H1 (cell line): Measurements from ENCODE around the gene AMN. TPM values are rescaled to one million over a fixed set of nuclear protein-coding genes. Genes with fewer than 3 reads are reported as not detected.

Experiments
- CTCF ChIA-PET: fragments of 300-600 bp; sonication (Branson Sonifier 250); formaldehyde crosslinking; loops from one replicate; lab custom pipeline; 2021; ENCODE audit not compliant: partially characterized antibody; lab: Charles Lee
- POLR2A ChIA-PET: fragments of 300-600 bp; sonication (Branson Sonifier 250); formaldehyde crosslinking; loops from one replicate; lab custom pipeline; 2021; ENCODE audit warnings: inconsistent platforms; ENCODE audit not compliant: partially characterized antibody; lab: Charles Lee
- DNase-seq, 2 experiments: peaks; one replicate each; pipeline versions ENCODE4 v3.0.0 to v3.0.0-alpha.2; 2010 to 2022; ENCODE audit warnings: low spot score in 2 of 2, low read depth in 1 of 2, mixed read lengths in 1 of 2
- FAIRE-seq: peaks from 2 replicates; lab custom pipeline; 2011; peaks lifted over from hg19 to GRCh38; lab: Jason Lieb, UNC
- H2AFZ ChIP-seq: 2 replicates; pipeline ENCODE4 v1.8.1; 2012; ENCODE audit warnings: low read length, inconsistent platforms
- H2AK5ac ChIP-seq: 2 replicates; pipeline ENCODE4 v1.6.1; 2013; ENCODE audit warnings: low read depth, low read length
- H2BK120ac ChIP-seq: replicated peaks from 2 replicates; pipeline ENCODE3; 2013; ENCODE audit warnings: low read depth, low read length, inconsistent platforms
- H2BK12ac ChIP-seq: 2 replicates; pipeline ENCODE4 v1.6.1; 2013; ENCODE audit warnings: low read depth, low read length
- H2BK15ac ChIP-seq: 2 replicates; pipeline ENCODE4 v1.6.1; 2013; ENCODE audit warnings: low read length
- H2BK20ac ChIP-seq: 2 replicates; pipeline ENCODE4 v1.6.1; 2013; ENCODE audit warnings: low read length
- H2BK5ac ChIP-seq: 2 replicates; pipeline ENCODE4 v1.6.1; 2013; ENCODE audit warnings: low read depth, low read length
- H3K14ac ChIP-seq: 2 replicates; pipeline ENCODE4 v1.6.1; 2013; ENCODE audit warnings: inconsistent platforms; ENCODE audit not compliant: insufficient read length
- H3K18ac ChIP-seq: 2 replicates; pipeline ENCODE4 v1.6.1; 2013; ENCODE audit warnings: low read length; ENCODE audit errors: extremely low read depth
- H3K23ac ChIP-seq: 2 replicates; pipeline ENCODE4 v1.6.1; 2013; ENCODE audit warnings: inconsistent platforms; ENCODE audit not compliant: insufficient read length
- H3K23me2 ChIP-seq: 2 replicates; pipeline ENCODE4 v1.6.1; 2013; ENCODE audit warnings: low read depth, low read length
- H3K27ac ChIP-seq: 2 replicates; pipeline ENCODE4 v1.6.1; 2011; ENCODE audit warnings: low read depth, low read length, inconsistent platforms
- H3K27me3 ChIP-seq, 4 experiments: replicated peaks in 1 of 4; 1 replicate in 1 of 4; 2 replicates in 3 of 4; pipeline versions ENCODE4 v1.6.1 to v1.8.1; 2011 to 2013; ENCODE audit warnings: low read length in 3 of 4, mild to moderate bottlenecking in 3 of 4, inconsistent platforms in 2 of 4, mixed read lengths in 2 of 4, moderate library complexity in 1 of 4; ENCODE audit not compliant: control insufficient read depth in 3 of 4, insufficient read depth in 3 of 4; ENCODE audit errors: extremely low read depth in 1 of 4
- H3K36me3 ChIP-seq, 4 experiments: 2 replicates each; pipeline versions ENCODE4 v1.6.1 to v1.8.1; 2011 to 2013; ENCODE audit warnings: mild to moderate bottlenecking in 4 of 4, low read length in 3 of 4, moderate library complexity in 2 of 4, control low read depth in 1 of 4, inconsistent platforms in 1 of 4; ENCODE audit not compliant: insufficient read depth in 4 of 4, control insufficient read depth in 2 of 4
- H3K4ac ChIP-seq: replicated peaks from 2 replicates; pipeline ENCODE3; 2013; ENCODE audit warnings: low read length, low read depth, mixed read lengths, inconsistent platforms; ENCODE audit not compliant: insufficient read length
- H3K4me1 ChIP-seq, 4 experiments: replicated peaks in 1 of 4; 1 replicate in 1 of 4; 2 replicates in 3 of 4; pipeline versions ENCODE4 v1.6.1 to v1.8.1; 2011 to 2013; ENCODE audit warnings: low read length in 3 of 4, inconsistent platforms in 2 of 4, mixed read lengths in 1 of 4; ENCODE audit not compliant: insufficient read depth in 4 of 4, control insufficient read depth in 3 of 4
- H3K4me2 ChIP-seq, 2 experiments: 2 replicates each; pipeline versions ENCODE4 v1.6.1 to v1.8.1; 2011 to 2013; ENCODE audit warnings: low read depth in 2 of 2, low read length in 2 of 2, control low read depth in 1 of 2, inconsistent platforms in 1 of 2, mild to moderate bottlenecking in 1 of 2; ENCODE audit not compliant: insufficient read depth in 1 of 2
- H3K4me3 ChIP-seq, 4 experiments: fragments of 200-600, 300-600 bp in 1 of 4; sonication (generic), shearing (Covaris generic), sonication (Bioruptor Twin) in 1 of 4; 2 replicates each; pipeline versions ENCODE4 v1.5.1 to v1.8.1; 2011 to 2016; ENCODE audit warnings: low read length in 4 of 4, low read depth in 3 of 4, control low read depth in 2 of 4, inconsistent platforms in 2 of 4, mild to moderate bottlenecking in 2 of 4, mixed read lengths in 1 of 4, moderate library complexity in 1 of 4; ENCODE audit not compliant: insufficient read depth in 2 of 4; ENCODE audit errors: extremely low read depth in 1 of 4
- H3K56ac ChIP-seq: replicated peaks from 2 replicates; pipeline ENCODE3; 2013; ENCODE audit warnings: low read depth, mild to moderate bottlenecking, mixed read lengths, low read length, inconsistent platforms; ENCODE audit not compliant: insufficient read length
- H3K79me1 ChIP-seq: 2 replicates; pipeline ENCODE4 v1.6.1; 2013; ENCODE audit warnings: low read depth, low read length, control low read depth
- H3K79me2 ChIP-seq, 2 experiments: 2 replicates each; pipeline versions ENCODE4 v1.6.1 to v1.8.1; 2012 to 2013; ENCODE audit warnings: low read length in 2 of 2, mild to moderate bottlenecking in 2 of 2, inconsistent platforms in 1 of 2; ENCODE audit not compliant: insufficient read depth in 2 of 2, control insufficient read depth in 1 of 2
- H3K9ac ChIP-seq, 4 experiments: replicated peaks in 1 of 4; 1 replicate in 1 of 4; 2 replicates in 3 of 4; pipeline versions ENCODE4 v1.6.1 to v1.8.1; 2011 to 2013; ENCODE audit warnings: low read depth in 3 of 4, low read length in 3 of 4, control low read depth in 2 of 4, mild to moderate bottlenecking in 2 of 4, moderate library complexity in 2 of 4, inconsistent platforms in 1 of 4; ENCODE audit errors: extremely low read depth in 1 of 4
- H3K9me3 ChIP-seq, 2 experiments: 2 replicates each; pipeline versions ENCODE4 v1.6.1 to v1.8.1; 2012 to 2013; ENCODE audit warnings: mild to moderate bottlenecking in 2 of 2, moderate library complexity in 2 of 2, control low read depth in 1 of 2, inconsistent platforms in 1 of 2, low read depth in 1 of 2, low read length in 1 of 2, mixed read lengths in 1 of 2; ENCODE audit not compliant: insufficient read depth in 2 of 2
- H4K20me1 ChIP-seq, 2 experiments: replicated peaks in 1 of 2; 2 replicates each; pipeline versions ENCODE3 to v1.8.1; 2011 to 2013; ENCODE audit warnings: inconsistent platforms in 2 of 2, low read length in 2 of 2, mild to moderate bottlenecking in 1 of 2; ENCODE audit not compliant: insufficient read depth in 2 of 2, control insufficient read depth in 1 of 2
- H4K5ac ChIP-seq: 2 replicates; pipeline ENCODE4 v1.6.1; 2013; ENCODE audit warnings: low read length, low read depth, mixed read lengths, inconsistent platforms; ENCODE audit not compliant: insufficient read length
- H4K8ac ChIP-seq: 2 replicates; pipeline ENCODE4 v1.8.0; 2013; ENCODE audit warnings: mild to moderate bottlenecking, moderate library complexity, low read length, inconsistent platforms; ENCODE audit not compliant: insufficient read depth; ENCODE audit errors: extremely low read depth
- H4K91ac ChIP-seq: replicated peaks from 2 replicates; pipeline ENCODE3; 2013; ENCODE audit warnings: low read length, mixed read lengths, inconsistent platforms; ENCODE audit not compliant: insufficient read length
- ASH2L ChIP-seq: fragments of 200-600, 300-600 bp; sonication (generic); IDR thresholded peaks from one replicate; pipeline ENCODE4 v1.7.1; 2017; ENCODE audit warnings: low read length
- CBX8 ChIP-seq: fragments of 300-800, 300-1000 bp; sonication (generic); IDR thresholded peaks from 2 replicates; pipeline ENCODE4 v1.7.1; 2016; ENCODE audit warnings: low read depth, low read length, borderline replicate concordance
- EP300 ChIP-seq, 2 experiments: IDR thresholded peaks; 1 replicate in 1 of 2; 2 replicates in 1 of 2; pipeline ENCODE4 v1.6.1; 2011 to 2012; ENCODE audit warnings: low read depth in 2 of 2, low read length in 2 of 2, mild to moderate bottlenecking in 2 of 2, borderline replicate concordance in 1 of 2, inconsistent platforms in 1 of 2, moderate library complexity in 1 of 2
- KDM5A ChIP-seq: fragments of 200-600 bp; IDR thresholded peaks from 2 replicates; pipeline ENCODE4 v1.7.1; 2012; ENCODE audit warnings: mild to moderate bottlenecking, low read length, inconsistent platforms, mixed read lengths
- NANOG ChIP-seq: IDR thresholded peaks from 2 replicates; pipeline ENCODE4 v1.6.1; 2011; ENCODE audit warnings: low read length, low read depth, mild to moderate bottlenecking, inconsistent platforms; ENCODE audit not compliant: insufficient read depth, poor library complexity, severe bottlenecking
- PHF8 ChIP-seq: fragments of 200-600 bp; sonication (generic); conservative IDR thresholded peaks from 2 replicates; pipeline ENCODE4 v1.7.1; 2012; ENCODE audit warnings: low read depth, mild to moderate bottlenecking, inconsistent platforms, low read length, moderate library complexity
- RNF2 ChIP-seq: fragments of 200-900, 300-1000 bp; sonication (generic); IDR thresholded peaks from 2 replicates; pipeline ENCODE4 v1.7.1; 2016; ENCODE audit warnings: borderline replicate concordance, low read depth, mild to moderate bottlenecking, antibody characterized with exemption, low read length; ENCODE audit not compliant: poor library complexity, severe bottlenecking; ENCODE audit errors: missing control alignments
- SIRT6 ChIP-seq: IDR thresholded peaks from one replicate; pipeline ENCODE4 v1.7.1; 2012; ENCODE audit warnings: low read length, inconsistent platforms
- SP1 ChIP-seq: IDR thresholded peaks from 2 replicates; pipeline ENCODE4 v1.6.1; 2011; ENCODE audit warnings: low read depth, low read length
- SUZ12 ChIP-seq: fragments of 200-600 bp; sonication (generic); IDR thresholded peaks from 2 replicates; pipeline ENCODE4 v1.6.1; 2012; ENCODE audit warnings: mild to moderate bottlenecking, inconsistent platforms, low read length, moderate library complexity, mixed read lengths
- TCF12 ChIP-seq: IDR thresholded peaks from 2 replicates; pipeline ENCODE4 v1.6.1; 2011; ENCODE audit warnings: low read depth, mild to moderate bottlenecking, low read length
- WGBS, 2 experiments: shearing (Covaris generic) in 1 of 2; methylation state at CpG; one replicate each; pipeline versions ENCODE4 v1.1.6 to v1.1.7; 2013 to 2015; ENCODE audit warnings: low lambda C conversion rate in 2 of 2, mixed read lengths in 2 of 2, inconsistent platforms in 1 of 2, low coverage in 1 of 2, missing lambda C conversion rate in 1 of 2; ENCODE audit not compliant: insufficient replicate concordance in 2 of 2, insufficient coverage in 1 of 2, insufficient read length in 1 of 2; ENCODE audit errors: extremely low coverage in 1 of 2, missing lambda C conversion rate in 1 of 2; 5-methylcytosine and 5-hydroxymethylcytosine counted together
- polyA plus RNA-seq, 7 experiments: library from polyadenylated mRNA; depleted of rRNA in 3 of 7; stranded (reverse) in 5 of 7; unstranded in 2 of 7; fragments of >200 nt in 5 of 7; fragments of 200-250 nt in 2 of 7; gene quantifications; 1 replicate in 5 of 7; 2 replicates in 1 of 7; 4 replicates in 1 of 7; pipeline versions ENCODE4 v1.2.1 to v1.2.3, GENCODE V29; 2011 to 2013; ENCODE audit warnings: missing spikeins in 2 of 7, mixed read lengths in 2 of 7
- total RNA-seq: library from RNA; stranded (reverse); fragmentation: NEBNext Ultra II Directional; extraction: Animal tissue kit (Norgen Biotek cat#: 25700); gene quantifications from 2 replicates; pipeline ENCODE4 v1.2.1, GENCODE V29; 2021
- TF ChIP-seq, protein P1 (sequence below): IDR thresholded peaks from 2 replicates; pipeline ENCODE4 v1.6.1; 2012; ENCODE audit warnings: inconsistent platforms

The AMN gene
- total and polyA plus RNA-seq, 2 of the 8 experiments (the other 6 are each of a cell fraction or from before 2014, with no cell fraction given), result 0.77 to 1.5 TPM

DNA sequence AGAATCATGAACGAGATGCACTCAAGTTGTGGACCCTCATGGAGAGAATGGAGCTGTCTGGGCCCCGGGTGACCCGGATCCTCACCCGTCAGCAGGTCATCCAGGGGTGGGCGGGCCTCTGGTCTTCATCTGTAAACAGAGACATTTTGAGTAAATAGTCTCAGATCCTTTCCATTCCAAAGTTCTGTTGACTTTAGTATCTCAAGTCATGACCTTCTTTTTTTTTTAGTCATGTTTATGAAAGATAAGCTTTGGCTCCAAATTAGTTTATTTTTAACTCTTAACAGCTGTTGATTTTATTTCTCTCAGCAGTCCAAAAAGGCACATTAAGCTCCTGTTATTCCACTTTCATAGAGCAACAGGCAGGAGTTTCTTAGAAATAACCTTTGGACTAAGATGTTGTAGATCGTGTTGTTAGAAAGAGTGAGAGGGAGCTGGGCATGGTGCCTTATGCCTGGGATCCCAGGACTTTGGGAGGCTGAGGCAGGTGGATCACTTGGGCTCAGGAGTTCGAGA lies 48.9 kb upstream of the AMN start:
- Histone ChIP-seq H4K8ac (no peak overlapping the region), H3K36me3 (peaks cover 0 to 12% (median 5%) of the 10 kb centered on the region in 4 experiments; a peak in 5 of 8 replicates), H3K4me3 (no peak overlapping the region), H3K79me2 (no peaks in the 10 kb centered on the region), H2BK12ac (no peak overlapping the region), H4K20me1 (no peaks in the 10 kb centered on the region), H3K4me2 (no peak overlapping the region), H2BK120ac (no peak overlapping the region), H3K9me3 (no peaks in the 10 kb centered on the region), H3K4ac (no peak overlapping the region), H3K14ac (no peak overlapping the region), H2BK20ac (no peak overlapping the region), H3K18ac (no peak overlapping the region), H2BK15ac (no peak overlapping the region), H2AFZ (no peak overlapping the region), H3K27me3 (no peaks in the 10 kb centered on the region), H3K23me2 (no peaks in the 10 kb centered on the region; the same call in 1 of the 2 replicates), H2BK5ac (no peak overlapping the region), H3K27ac (no peak overlapping the region), H2AK5ac (no peak overlapping the region), H3K9ac (no peak overlapping the region), H3K56ac (no peak overlapping the region), H3K79me1 (no peaks in the 10 kb centered on the region), H3K23ac (no peak overlapping the region), H4K5ac (no peak overlapping the region), H4K91ac (no peak overlapping the region), H3K4me1 (no peaks in the 10 kb centered on the region; a peak in 3 of 7 replicates)
- DNase-seq (no peak), FAIRE-seq (no peak)
- TF ChIP-seq SIRT6 (no peak), TCF12 (no peak), SUZ12 (no peak), ASH2L (no peak), KDM5A (no peak), RNF2 (no peak), CBX8 (no peak), EP300 (IDR thresholded peaks at IDR 0.05; ENCODE audit: borderline replicate concordance in 1 of 2, low read depth in 2 of 2, low read length in 2 of 2) (no peak), SP1 (no peak), NANOG (no peak), PHF8 (no peak)
- TF ChIP-seq, protein P1, sequence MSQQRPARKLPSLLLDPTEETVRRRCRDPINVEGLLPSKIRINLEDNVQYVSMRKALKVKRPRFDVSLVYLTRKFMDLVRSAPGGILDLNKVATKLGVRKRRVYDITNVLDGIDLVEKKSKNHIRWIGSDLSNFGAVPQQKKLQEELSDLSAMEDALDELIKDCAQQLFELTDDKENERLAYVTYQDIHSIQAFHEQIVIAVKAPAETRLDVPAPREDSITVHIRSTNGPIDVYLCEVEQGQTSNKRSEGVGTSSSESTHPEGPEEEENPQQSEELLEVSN, result no peak
- 90% methylated on average over 7 of the region's 7 CpGs; no CpG with 5 or more reads in 1 of the 2 experiments for WGBS, 2 experiments
- CTCF ChIA-PET, result interaction anchor here (0.7 to 1.4 kb wide), 5 partner anchors 44 to 358 kb away, joined by 3 read pairs; no protein-coding TSS in a partner anchor
- POLR2A ChIA-PET, result no interaction called here
